COLO668 (cell line): ENCODE data around the gene ADAM10.

Experiments used
- DNase-seq: peaks from one replicate; lab custom pipeline; 2025; ENCODE audit not compliant: unreplicated experiment; lab: John Stamatoyannopoulos, UW

The ADAM10 gene

DNA sequence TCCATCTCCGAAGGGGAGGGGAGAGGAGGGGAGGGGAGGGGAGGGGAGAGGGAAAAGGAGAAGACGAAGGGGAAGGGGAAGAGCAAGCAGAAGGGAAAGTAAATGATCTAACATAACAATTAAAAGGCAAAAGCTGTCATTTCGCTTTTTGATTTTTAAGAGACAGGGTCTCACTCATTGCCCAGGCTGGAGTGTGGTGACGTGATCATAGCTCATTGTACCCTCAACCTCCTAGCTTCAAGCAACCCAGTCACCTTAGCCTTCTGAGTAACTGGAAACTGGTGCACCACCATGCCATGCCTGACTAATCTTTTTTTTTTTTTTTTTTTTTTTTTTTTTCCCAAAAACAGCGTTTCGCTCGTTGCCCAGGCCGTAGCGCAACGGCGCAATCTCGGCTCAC lies 22.6 kb downstream of the ADAM10 start:
- no peak for DNase-seq

DNA sequence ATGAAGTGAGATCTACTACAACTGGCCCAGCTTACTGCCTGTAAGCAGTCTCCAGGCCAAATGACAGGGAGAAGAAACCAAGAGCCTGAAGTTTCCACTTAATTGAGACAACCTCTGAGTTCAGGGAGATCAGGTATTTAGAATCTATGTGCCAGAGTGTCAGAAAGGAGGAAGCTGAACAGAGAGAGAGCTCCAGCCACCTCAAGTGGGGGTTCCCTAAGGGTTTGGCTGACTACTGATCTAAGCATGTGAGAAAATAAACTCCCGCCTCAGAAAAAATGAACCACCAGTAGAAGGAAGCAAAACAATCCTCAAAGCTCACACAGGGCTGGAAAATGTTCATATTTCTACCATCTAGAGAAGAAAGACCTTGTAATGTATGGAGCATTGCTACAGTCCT lies 25.0 kb downstream of the ADAM10 start:
- no peak for DNase-seq

DNA sequence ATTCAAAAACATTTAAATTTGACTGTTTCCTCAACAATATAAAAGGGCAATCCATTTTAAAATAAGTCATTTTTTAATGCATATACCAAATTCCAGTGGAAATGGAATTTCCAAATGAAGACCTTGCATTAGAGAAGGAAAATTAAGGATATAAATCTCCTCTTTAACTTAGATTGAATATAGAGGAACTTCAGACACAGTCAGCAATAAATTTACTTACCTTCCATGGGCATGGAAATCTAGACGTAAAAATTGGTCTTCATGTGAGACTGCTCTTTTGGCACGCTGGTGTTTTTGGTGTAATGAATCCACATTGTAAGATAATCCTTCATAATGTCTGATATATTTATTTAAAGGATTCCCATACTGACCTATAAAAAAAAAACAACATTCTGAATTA lies 32.1 kb downstream of the ADAM10 start:
- DNase-seq, result no peak

DNA sequence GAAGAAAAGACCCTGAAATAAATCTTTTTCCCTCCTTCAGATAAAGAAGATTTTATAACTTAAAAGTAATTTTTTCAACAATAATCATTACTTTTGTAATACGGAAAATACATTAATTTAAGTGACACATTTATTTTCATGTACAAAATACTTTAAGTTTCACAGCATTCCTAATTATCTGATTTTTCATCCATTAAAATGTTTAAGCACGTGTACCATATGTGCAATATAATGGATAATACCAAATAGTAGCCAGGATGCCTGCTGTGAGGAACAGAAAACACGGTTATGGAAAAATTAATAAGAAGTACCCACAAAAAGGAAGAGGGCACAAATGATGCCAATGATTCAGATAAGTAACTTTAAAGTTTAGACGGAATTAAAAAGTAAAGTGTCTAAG lies 33.5 kb downstream of the ADAM10 start:
- DNase-seq, result no peak

DNA sequence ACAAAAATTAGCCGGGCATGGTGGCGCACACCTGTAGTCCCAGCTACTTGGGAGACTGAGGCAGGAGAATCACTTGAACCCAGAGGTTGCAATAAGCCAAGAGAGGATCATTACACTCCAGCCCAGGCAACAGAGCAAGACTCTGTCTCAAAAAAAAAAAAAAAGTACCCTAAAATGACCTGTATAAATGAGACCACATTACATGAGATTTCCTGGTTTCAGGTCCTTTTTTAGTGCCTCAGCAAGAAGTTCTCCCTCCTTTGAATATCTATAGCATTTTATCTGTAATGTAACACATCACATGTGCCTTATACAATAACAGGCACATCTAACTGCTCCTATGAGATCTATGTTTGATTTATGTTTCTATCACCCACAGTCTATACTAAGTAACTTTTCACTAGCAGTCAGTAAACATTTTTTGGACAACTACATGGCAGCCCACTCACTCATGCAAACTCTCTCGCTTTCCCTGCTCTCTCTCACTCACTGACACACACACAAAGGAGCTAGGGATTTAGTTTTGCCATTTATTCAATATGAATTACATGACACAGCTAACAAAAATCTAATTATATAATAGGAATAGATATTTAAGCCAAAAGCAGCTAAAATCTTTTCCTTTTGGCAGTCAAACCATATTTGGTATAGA lies 34.1 kb downstream of the ADAM10 start:
- DNase-seq, result no peak

DNA sequence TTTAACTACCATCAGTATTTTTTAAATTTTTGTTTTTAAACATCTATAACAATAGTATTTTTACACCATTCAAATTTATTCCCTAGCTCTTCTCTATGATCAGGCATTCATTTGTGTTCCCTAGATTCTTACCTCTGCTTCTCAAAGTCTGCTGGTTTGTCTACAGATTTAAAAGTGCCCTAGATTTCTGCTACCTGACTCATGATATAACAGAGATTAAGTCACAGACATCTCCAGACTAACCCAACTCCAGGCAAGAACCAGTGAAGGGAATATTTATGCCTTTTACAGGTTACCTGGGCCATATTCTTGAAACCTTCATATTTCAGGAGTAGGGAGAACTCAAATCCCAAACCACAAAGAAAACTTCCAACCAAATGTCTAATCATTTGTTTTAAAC lies 38.8 kb downstream of the ADAM10 start:
- DNase-seq, result no peak

DNA sequence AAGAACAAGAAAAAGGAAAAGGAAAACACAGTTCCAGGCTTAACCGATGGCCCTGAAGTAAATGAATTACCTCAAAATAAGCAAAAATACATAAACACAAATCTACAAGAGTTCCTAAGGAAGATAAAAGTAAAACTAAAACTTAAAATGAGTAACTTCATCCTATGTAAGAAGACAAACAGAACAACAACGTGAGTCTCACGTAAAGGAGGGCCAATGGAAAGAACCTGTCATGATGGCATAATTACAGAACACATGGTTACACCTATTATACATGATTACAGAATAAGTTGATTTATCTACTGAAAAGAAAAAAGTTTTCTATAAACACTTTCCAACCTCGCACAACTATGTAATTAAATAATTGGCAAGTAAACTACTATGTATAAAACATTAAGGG lies 42.1 kb downstream of the ADAM10 start:
- no peak for DNase-seq

DNA sequence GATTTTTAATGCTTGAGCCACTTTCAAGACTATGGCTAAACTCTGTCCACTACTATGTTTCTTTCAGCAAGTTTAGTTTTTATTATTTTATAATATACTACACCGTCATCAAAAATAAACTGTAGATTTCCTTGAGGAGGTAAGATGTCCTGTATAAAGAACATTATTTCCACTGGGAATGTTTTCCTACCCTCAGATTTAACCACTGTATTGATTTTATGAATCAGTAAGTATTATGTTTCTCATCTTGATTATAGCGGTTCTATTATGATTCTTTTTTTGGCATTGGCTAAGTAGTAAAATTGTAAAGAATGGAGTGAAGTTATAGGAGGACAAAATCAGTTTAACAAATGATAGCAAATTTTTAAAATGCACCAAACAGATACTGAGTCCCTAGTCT lies 44.4 kb downstream of the ADAM10 start:
- no peak for DNase-seq

DNA sequence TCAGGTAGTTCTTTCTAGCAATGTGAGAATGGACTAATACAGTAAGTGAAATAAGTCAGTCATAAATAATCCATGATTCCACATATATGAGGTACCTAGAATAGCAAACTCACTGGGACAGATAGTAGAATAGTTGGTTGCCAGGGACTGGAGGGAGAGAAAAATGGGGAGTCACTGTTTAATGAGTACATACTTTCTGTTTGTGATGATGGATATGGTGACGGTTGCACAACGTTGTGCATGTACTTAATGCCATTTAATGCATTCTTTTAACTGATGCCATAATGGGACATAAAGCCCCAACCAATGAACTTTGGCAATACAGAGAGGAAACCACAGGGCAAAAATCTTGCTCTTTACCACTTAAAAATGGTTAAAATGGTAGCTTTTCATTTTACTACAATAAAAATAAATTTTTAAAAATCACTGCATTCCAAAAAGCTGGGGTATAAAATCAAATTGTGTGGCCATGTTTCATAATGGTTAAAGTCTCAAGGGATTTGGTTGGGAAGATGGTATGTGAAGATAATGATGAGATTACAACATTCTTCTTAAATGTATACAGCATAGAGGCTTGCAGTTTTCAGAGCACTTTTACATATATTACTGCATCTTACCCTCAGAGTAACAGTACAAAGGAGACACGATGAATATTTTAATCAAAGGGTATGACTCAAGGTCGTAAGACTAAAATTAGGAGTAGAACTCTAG lies 45.2 kb downstream of the ADAM10 start:
- no peak for DNase-seq

DNA sequence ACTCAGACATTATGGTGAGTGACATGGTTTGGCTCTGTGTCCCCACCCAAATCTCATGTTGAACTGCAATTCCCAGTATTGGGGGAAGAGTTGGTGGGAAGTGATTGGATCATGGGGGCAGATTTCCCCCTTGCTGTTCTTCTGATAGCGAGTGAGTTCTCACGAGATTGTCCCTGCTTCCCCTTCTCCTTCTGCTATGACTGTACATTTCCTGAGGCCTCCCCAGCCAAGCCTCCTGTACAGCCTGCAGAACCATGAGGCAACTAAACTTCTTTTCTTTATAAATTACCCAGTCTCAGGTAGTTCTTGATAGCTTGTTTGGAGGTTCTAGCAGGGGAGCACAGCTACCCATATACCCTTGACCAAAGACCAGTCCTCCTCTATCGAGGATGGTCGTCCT lies 45.9 kb downstream of the ADAM10 start:
- DNase-seq, result no peak

DNA sequence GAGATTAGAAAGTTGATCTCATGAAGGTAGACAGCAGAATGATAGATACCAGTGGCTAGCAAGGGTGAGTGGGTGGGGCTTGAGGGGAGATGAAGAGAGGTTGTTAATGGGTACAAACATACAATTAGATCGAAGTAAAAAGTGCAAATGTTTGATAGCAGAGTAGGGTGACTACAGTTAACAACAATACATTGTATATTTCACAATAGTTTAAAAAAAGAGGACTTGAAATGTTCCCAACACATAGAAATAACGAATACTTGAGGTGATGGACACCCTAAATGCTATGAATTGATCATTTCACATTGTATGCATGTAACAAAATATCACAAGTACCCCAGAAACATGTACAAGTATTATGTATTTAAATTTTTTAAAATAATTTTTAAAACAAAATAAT lies 47.3 kb downstream of the ADAM10 start:
- DNase-seq, result no peak

DNA sequence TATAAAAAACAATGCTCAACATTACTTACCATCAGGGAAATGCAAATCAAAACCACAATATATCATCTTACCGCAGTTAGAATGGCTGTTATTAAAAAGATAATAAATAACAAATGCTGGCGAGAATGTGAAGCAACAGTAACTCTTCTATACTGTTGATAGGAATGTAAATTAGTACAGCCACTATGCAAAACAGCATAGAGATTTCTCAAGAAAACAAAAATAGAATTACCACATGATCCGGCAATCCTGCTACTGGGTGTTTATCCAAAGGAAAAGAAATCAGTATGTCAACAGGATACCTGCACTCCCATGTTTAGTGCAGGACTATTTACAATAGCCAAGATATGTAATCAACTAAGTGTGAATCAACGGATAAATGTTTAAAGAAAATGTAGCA lies 48.1 kb downstream of the ADAM10 start:
- no peak for DNase-seq

DNA sequence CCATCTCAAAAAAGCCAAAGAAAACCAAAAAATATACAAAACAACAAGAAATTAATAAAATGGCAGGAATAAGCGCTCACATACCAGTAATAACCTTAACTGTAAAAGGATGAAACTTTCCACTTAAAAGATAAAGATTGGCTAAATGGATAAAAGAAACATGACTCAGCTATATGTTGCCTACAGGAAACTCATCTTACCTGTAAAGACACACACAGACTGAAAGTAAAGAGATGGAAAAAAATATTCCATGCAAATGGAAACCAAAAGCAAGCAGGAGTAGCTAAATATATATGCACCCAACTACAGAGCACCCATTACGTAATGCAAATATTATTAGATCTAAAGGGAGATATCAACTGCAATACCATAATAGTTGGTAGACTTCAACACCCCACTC lies 49.7 kb downstream of the ADAM10 start:
- DNase-seq, result no peak

DNA sequence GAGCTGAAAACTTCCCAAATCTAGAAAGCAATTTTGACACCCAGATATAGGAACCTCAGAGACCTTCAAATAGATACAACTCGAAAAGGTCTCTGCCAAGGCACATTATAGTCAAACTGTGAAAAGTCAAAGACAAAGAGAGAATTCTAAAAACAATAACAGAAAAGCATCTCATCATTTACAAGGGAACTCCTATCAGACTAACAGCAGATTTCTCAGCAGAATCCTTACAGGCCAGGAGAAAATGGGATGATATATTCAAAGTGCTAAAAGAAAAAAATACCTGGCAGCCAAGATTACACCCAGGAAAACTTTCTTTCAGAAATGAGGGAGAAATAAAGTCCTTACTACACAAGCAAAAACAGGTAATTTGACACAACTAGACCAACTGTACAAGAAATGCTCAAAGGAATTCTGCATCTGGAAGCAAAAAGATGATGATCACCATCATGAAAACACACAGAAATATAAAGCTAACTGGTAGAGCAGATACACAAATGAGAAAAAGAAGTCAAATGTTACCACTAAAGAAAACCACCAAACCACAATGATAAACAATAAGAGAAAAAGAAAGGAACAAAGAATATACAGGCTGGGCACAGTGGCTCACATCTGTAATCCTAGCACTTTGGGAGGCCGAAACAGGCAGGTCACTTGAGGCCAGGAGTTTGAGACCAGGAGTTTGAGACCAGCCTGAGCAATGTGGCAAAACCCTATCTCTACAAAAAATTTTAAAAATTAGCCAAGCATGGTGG lies 50.4 kb downstream of the ADAM10 start:
- DNase-seq, result no peak

DNA sequence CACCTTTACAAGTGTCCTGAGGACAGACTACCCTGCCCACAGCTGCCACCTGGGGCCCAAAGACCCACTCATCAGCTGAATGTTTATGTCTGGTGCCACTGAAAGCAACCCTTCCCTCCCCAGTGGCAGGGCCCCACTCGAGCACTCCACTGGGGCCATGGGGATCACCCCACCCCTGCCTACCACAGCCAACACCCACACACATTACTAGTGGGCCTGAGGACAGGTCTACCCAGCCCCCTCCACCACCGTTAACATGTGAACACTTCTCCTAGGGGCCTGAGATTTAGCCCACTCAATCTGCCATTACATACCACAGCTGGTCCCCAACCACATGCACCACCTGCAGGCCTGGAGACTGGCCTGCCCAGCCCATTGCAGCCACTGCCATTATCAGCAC lies 52.3 kb downstream of the ADAM10 start:
- no peak for DNase-seq

DNA sequence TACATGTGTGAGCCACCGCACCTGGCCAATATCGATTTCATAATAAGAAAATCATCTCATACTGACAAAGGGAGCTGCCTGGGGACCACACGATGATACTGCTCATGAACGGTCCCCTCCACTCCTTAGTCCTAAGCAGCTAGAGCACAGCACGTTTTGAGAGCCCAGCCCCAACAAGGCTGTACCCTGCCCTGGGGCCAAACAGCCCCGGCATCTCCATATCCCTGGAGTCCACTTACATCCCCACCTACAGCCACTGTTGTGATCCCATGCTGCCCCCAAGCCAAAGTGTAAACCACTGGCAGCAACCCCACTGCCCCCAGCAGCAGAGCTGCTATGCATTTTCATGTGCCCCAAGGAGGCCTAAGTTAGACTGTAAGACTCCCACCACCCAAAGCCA lies 52.8 kb downstream of the ADAM10 start:
- no peak for DNase-seq

DNA sequence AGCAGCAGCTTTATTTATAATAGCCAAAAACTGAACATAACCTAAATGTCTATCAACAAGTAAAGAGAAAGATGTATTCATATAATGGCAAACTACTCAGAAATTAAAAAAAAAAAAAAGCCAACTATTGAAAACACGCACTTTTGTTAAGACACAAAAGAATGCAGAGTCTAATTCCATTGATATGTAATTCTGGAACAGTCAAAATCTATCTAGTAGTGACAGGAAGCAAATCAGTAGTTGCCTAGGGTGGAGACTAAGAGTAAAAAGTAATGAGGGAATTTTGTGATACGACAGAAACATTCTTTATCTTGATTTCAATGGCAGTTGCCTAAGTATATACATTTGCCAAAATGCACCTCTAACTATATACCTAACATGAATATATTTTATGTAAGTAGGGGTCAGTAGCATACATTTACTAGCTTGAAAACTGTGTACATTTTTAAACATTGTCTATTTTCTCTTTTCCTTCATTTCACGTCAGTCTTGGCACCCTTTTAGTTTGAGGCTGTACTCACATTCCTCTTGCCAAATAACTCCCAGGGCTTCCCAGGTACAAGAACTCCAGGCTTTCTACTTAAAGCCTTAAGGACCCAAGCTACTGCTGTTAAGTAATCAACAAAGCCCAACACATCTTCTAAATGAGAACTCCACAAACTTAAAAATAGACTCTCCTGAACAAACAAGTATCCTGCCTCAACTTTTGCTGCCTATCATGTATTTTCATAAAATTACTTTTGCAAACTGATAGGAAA lies 54.7 kb downstream of the ADAM10 start:
- no peak for DNase-seq

DNA sequence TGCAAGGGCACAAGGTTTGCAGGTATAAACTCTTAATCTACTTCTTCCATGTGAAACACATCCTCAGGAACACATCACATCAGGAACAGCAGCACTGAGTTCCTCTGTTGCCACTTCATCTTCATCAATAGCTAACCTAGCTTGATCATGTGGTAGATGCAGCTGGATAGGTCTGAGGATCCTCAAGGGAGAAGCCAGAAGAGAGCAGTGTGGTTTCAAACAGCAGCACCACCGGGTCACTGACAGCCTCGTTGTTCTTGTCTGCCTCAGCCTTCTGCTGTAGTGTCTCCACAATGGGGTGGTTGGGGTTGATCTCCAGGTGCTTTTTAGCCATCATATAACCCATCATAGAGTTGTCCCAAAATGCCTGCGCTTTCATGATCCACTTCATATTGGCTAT lies 58.8 kb downstream of the ADAM10 start:
- no peak for DNase-seq

DNA sequence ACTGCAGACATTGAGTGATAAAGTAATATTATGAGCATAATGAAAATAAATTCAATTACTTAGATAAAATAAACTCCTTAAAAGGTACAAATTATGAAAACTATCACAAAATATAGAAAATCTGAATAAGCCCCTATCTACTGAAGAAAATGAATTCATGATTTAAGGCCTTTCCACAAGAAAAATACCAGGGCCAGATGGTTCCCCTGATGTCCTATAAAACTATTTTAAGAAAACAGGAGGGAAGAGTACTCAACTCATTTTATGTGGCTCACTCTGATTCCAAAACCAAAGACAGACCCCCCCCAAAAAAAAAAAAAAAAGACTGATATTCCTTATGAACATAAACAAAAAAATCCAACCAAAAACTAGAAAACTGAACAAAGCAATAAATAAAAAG lies 59.9 kb downstream of the ADAM10 start:
- DNase-seq, result no peak

DNA sequence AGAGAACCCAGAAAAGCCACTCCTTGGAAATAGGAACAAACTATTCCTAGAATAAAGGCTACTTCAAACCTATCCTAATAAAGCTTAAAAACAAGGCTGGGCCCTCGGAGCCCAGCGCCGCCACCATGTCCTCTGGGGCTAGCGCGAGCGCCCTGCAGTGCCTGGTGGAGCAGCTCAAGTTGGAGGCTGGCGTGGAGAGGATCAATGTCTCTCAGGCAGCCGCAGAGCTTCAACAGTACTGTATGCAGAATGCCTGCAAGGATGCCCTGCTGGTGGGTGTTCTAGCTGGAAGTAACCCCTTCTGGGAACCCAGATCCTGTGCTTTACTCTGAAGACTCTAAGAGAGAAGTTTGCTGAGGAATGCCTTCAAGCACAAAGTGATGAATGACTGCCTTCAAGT lies 63.2 kb downstream of the ADAM10 start:
- DNase-seq, result no peak

DNA sequence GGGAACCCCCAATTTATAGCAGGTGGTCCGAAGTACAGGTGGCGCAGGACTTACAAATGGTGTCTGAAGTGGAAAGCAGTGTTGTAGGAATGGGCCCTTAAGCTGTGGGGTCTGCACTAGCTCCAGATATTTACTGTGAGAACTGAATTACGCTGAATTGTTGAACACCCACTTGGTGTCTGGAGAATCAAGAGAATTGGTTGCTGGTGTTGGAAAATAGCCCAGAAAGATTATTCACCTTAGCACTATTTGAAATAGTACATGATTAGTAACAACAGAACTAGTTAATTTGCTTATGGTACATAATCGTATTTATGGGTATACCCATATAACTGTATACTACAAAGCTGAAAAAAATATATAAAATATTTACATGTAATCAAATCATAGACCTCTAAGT lies 64.8 kb downstream of the ADAM10 start:
- no peak for DNase-seq
